ENCODE measurements around the gene ANKRD10.
A peak's percentile ranks its signal among the peaks of the same experiment; 100 is the strongest.
"Not testable (repeated sequence)": the region's sequence is repeated elsewhere in the genome, so short reads cannot be mapped to it uniquely, and the experiment has no call there.

The ANKRD10 gene

GRCh38 chr13:110863685-110864084 is 51.2 kb downstream of the ANKRD10 start:
- DNase-seq (no peak), ATAC-seq (replicated peaks) (no peak)
- Mint-ChIP-seq H3K36me3 (no peaks in the 10 kb centered on the region), H3K4me1 (no peaks in the 10 kb centered on the region), H3K9me3 (no peaks in the 10 kb centered on the region), H3K4me3 (no peak overlapping the region), H3K27ac (no peak overlapping the region), H3K27me3 (peaks cover 45 to 52% of the 10 kb centered on the region in 2 donors)

DNA sequence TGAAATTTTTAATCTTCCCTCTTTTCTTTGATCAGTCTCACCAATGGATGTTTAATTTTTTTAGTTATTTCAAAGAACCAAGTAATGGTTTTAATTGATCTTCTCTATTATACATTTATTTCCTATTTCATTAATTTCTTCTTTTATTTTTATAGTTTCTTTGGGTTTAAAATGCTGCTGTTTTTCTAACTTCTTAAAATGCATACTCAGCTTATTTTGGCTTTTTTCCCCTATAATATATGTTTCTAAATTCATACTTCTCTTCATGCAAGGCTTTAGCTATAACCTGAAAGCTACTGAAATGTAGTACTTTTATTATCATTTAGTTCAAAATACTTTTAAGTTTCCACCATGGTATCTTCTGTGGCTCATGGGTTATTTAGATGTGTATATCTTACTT is 53.9 kb downstream of the ANKRD10 start:
- H3K4me3 Mint-ChIP-seq = no peak overlapping the region
- peaks cover 26 to 36% of the 10 kb centered on the region in 2 donors for H3K27me3 Mint-ChIP-seq
- no peak overlapping the region for H3K27ac Mint-ChIP-seq
- H3K36me3 Mint-ChIP-seq = peaks cover 3% of the 10 kb centered on the region in 2 donors
- peaks cover 0 to 4% of the 10 kb centered on the region in 2 donors for H3K4me1 Mint-ChIP-seq
- ATAC-seq (replicated peaks) (no peak), DNase-seq (no peak)
- peaks cover 7 to 9% of the 10 kb centered on the region in 2 donors for H3K9me3 Mint-ChIP-seq

DNA sequence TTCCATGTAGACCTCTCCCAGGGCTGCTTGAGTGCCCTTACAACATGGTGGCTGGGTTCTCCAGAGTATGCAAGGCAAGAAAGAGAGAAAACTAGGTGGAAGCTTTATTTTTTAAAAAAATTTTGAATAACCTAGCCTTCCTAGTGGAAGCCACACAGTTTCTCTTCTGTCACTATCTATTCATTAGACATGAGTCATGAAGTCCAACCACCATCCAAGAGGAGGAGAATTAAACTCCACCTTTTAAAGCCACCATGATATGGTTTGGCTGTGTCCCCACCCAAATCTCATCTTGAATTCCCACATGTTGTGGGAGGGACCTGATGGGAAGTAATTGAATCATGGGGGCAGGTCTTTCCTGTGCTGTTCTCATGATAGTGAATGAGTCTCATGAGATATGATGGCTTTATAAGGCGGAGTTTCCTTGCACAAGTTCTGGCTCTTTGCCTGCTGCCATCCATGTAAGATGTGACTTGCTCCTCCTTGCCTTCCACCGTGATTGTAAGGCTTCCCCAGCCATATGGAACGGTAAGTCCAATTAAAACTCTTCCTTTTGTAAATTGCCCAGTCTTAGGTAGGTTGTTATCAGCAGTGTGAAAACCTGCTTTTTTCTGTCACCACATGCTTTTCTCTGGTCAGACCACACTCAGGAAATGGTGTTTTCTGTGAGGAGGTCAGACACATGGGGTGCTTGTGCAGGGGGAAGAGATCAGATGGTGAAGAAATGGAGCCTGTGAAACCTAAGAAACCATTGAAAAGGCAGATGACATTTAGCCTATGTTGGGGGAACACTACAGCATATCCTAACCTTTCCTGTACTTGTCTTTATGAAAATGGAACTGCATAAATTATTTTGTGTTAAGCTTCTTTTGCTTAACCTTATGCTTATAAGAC is 57.7 kb downstream of the ANKRD10 start:
- peaks cover 3 to 11% of the 10 kb centered on the region in 2 donors for H3K27me3 Mint-ChIP-seq
- no peak overlapping the region for H3K4me3 Mint-ChIP-seq
- H3K4me1 Mint-ChIP-seq = peaks cover 0 to 4% of the 10 kb centered on the region in 2 donors
- ATAC-seq (replicated peaks) = no peak
- no peak for DNase-seq
- H3K27ac Mint-ChIP-seq = peak overlapping the region; percentile 15
- peaks cover 3% of the 10 kb centered on the region in 2 donors for H3K36me3 Mint-ChIP-seq
- peaks cover 7 to 9% of the 10 kb centered on the region in 2 donors for H3K9me3 Mint-ChIP-seq

GRCh38 chr13:110855363-110855762 is 59.5 kb downstream of the ANKRD10 start:
- H3K27me3 Mint-ChIP-seq = peaks cover 10 to 13% of the 10 kb centered on the region in 2 donors
- DNase-seq (no peak), ATAC-seq (replicated peaks) (no peak)
- H3K4me3 Mint-ChIP-seq = no peak overlapping the region
- peaks cover 3% of the 10 kb centered on the region in 2 donors for H3K36me3 Mint-ChIP-seq
- peaks cover 0 to 4% of the 10 kb centered on the region in 2 donors for H3K4me1 Mint-ChIP-seq
- H3K9me3 Mint-ChIP-seq = peaks cover 7 to 9% of the 10 kb centered on the region in 2 donors
- no peak overlapping the region for H3K27ac Mint-ChIP-seq

DNA sequence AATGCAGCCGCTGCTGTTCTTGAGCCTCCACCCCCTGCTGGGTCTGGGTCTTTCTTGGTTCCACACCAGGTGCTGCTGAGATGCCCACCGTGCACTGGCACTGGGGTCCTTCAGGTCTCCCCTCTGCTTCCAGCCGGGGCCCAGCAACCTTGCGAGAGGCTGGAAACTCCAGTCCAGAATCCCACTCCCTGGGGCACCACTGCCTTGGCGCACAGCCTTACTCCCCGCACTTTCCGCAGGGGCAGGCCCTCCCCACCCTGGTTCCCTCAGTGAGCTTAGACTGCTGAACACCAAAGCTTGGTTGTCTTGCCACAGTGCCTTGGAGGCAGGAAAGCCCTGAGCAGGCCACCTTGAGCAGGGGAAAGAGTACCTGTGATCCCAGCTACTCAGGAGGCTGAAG is 60.0 kb downstream of the ANKRD10 start:
- ATAC-seq (replicated peaks) (no peak), DNase-seq (no peak)
- H3K4me3 Mint-ChIP-seq = no peak overlapping the region
- H3K27ac Mint-ChIP-seq = no peak overlapping the region
- peaks cover 0 to 4% of the 10 kb centered on the region in 2 donors for H3K4me1 Mint-ChIP-seq
- H3K9me3 Mint-ChIP-seq = peaks cover 7 to 9% of the 10 kb centered on the region in 2 donors
- peaks cover 3% of the 10 kb centered on the region in 2 donors for H3K36me3 Mint-ChIP-seq
- H3K27me3 Mint-ChIP-seq = peaks cover 15 to 18% of the 10 kb centered on the region in 2 donors

DNA sequence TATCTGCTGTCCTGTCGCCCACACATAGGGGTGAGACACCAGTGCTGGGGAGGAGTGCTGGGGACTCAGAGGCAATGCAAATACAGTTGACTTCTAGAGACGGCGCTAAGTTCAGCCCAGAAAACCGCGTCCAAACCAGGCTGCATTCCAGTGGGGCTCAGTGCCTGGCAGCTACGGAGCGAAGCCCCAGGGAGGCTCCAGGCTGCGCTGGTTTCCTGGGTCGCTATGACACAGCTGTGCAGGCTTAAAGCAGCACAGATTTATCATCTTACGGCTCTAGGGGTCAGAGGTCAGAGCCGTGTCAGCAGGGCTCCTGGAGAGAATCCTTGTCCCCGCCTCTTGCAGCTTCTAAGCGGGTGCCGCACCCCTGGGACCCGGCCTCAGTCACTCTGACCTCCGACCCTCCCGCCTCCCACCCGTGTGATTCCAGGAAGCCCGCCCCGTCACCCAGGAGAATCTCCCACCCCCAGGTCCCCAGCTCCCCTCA is 61.6 kb downstream of the ANKRD10 start:
- ATAC-seq (replicated peaks) (no peak), DNase-seq (no peak)
- Mint-ChIP-seq H3K4me3 (no peak overlapping the region), H3K27ac (no peak overlapping the region), H3K36me3 (peaks cover 3% of the 10 kb centered on the region in 2 donors), H3K9me3 (peaks cover 8 to 10% of the 10 kb centered on the region in 2 donors), H3K27me3 (peaks cover 17 to 22% of the 10 kb centered on the region in 2 donors), H3K4me1 (peaks cover under 1 to 4% of the 10 kb centered on the region in 2 donors)

- Mint-ChIP-seq H3K4me3 (no peak overlapping the region), H3K27ac (no peak overlapping the region), H3K9me3 (peaks cover 4 to 5% of the 10 kb centered on the region in 2 donors), H3K36me3 (no peaks in the 10 kb centered on the region), H3K27me3 (peaks cover 26 to 31% of the 10 kb centered on the region in 2 donors), H3K4me1 (peaks cover 0 to 4% of the 10 kb centered on the region in 2 donors)
- DNase-seq = no peak
- no peak for ATAC-seq (replicated peaks)
These were observed 64.0 kb downstream of the ANKRD10 start for GRCh38 chr13:110850840-110851239.

DNA sequence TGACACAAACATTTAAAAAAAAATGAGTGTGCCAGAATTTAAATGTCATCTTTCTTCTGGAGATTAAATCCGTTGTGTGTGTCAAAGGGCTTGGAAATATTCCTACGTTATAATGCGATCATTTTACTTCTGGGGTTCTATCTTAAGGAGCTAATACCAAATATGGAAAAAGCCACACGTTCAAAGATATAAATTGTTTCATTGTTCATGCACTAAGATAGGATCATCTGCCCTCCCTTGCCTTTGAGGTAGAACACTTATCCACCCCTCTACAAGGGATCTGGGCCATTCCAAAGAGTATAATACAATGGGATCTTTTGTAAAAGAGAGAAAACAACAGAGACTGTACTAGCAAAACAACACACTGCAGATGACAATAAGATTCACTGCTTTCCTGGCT is 64.9 kb downstream of the ANKRD10 start:
- no peak overlapping the region for H3K27ac Mint-ChIP-seq
- no peak for DNase-seq
- no peak overlapping the region for H3K4me3 Mint-ChIP-seq
- no peaks in the 10 kb centered on the region for H3K36me3 Mint-ChIP-seq
- peaks cover 4 to 5% of the 10 kb centered on the region in 2 donors for H3K9me3 Mint-ChIP-seq
- H3K27me3 Mint-ChIP-seq = peaks cover 33 to 39% of the 10 kb centered on the region in 2 donors
- no peak for ATAC-seq (replicated peaks)
- peaks cover 0 to 4% of the 10 kb centered on the region in 2 donors for H3K4me1 Mint-ChIP-seq

DNA sequence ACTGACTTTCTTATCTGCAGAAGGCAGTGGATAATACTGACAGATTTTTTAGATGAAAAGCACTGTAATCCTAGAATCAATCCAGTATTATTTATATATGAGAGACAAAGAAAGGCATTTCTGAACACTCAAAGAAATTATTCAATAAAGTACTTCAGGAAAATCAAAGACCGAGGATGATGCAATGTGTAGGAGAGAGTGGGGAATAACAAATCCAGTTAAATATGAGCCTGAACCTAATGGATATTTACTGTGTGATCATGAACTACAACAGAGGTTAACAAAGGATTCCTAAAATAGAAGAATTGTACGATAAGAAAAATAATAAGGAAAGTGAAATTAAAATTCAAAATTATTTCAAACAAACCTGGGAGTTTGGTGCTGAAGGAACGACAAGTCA is 69.3 kb downstream of the ANKRD10 start:
- H3K4me1 Mint-ChIP-seq = peaks cover 0 to 4% of the 10 kb centered on the region in 2 donors
- ATAC-seq (replicated peaks) (no peak), DNase-seq (no peak)
- H3K27me3 Mint-ChIP-seq = peaks cover 53 to 64% of the 10 kb centered on the region in 2 donors
- H3K27ac Mint-ChIP-seq = no peak overlapping the region
- peaks cover 0 to 4% of the 10 kb centered on the region in 2 donors for H3K36me3 Mint-ChIP-seq
- peaks cover 10 to 12% of the 10 kb centered on the region in 2 donors for H3K9me3 Mint-ChIP-seq
- no peak overlapping the region for H3K4me3 Mint-ChIP-seq

GRCh38 chr13:110841846-110842245 is 73.0 kb downstream of the ANKRD10 start:
- no peaks in the 10 kb centered on the region for H3K4me1 Mint-ChIP-seq
- H3K9me3 Mint-ChIP-seq = peaks cover 6 to 7% of the 10 kb centered on the region in 2 donors
- H3K27ac Mint-ChIP-seq = no peak overlapping the region
- ATAC-seq (replicated peaks) = no peak
- peaks cover 41 to 55% of the 10 kb centered on the region in 2 donors for H3K27me3 Mint-ChIP-seq
- DNase-seq = no peak
- peaks cover 0 to 4% of the 10 kb centered on the region in 2 donors for H3K36me3 Mint-ChIP-seq
- no peak overlapping the region for H3K4me3 Mint-ChIP-seq

DNA sequence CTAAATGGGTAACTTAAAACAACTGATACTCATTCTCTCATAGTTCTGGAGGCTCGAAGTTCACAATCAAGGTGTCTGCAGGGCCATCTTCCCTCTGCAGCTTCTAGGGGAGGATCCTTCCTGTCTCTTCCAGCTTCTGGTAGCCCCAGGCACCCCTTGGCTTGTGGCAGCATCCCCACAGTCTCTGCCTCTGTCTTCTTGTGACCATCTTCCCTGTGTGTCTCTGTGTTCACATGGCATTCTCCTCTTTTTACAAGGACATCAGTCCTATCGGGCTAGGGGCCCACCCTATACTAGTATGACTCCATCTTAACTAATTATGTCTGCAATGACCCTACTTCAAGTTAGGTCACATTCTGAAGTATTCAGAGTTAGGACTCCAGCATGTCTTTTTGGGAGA is 73.5 kb downstream of the ANKRD10 start:
- no peak for ATAC-seq (replicated peaks)
- peaks cover 0 to 4% of the 10 kb centered on the region in 2 donors for H3K36me3 Mint-ChIP-seq
- peaks cover 38 to 51% of the 10 kb centered on the region in 2 donors for H3K27me3 Mint-ChIP-seq
- H3K27ac Mint-ChIP-seq = no peak overlapping the region
- H3K4me1 Mint-ChIP-seq = no peaks in the 10 kb centered on the region
- no peak overlapping the region for H3K4me3 Mint-ChIP-seq
- no peak for DNase-seq
- peaks cover 6 to 7% of the 10 kb centered on the region in 2 donors for H3K9me3 Mint-ChIP-seq

GRCh38 chr13:110838867-110839538 is 75.9 kb downstream of the ANKRD10 start:
- DNase-seq (no peak), ATAC-seq (replicated peaks) (no peak)
- Mint-ChIP-seq H3K4me1 (no peaks in the 10 kb centered on the region), H3K27me3 (peaks cover 22 to 27% of the 10 kb centered on the region in 2 donors), H3K9me3 (peaks cover 6 to 7% of the 10 kb centered on the region in 2 donors), H3K4me3 (no peak overlapping the region), H3K36me3 (peaks cover 0 to 4% of the 10 kb centered on the region in 2 donors), H3K27ac (no peak overlapping the region)

DNA sequence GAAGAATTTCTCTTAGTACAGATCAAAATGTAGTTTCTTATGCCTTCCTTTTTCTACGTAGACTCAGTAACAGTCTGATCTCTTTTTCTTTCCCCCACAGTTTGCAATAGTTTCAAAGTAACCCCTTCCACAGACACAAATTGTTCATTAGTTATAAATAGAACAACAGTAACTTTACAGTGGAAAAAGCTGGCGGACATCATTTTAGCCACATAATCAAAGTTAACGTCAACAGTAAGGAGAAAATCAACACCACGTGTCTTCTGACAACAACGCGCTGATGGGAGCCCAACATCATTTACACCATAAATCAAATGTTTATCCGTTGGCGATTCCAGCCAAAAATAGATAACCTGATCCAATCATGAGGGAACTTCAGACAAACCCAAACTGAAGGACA is 76.8 kb downstream of the ANKRD10 start:
- no peak for DNase-seq

GRCh38 chr13:110837397-110838061 is 77.3 kb downstream of the ANKRD10 start:
- ATAC-seq (replicated peaks); DNase-seq; H3K9me3 Mint-ChIP-seq; H3K4me1 Mint-ChIP-seq; H3K36me3 Mint-ChIP-seq; H3K27ac Mint-ChIP-seq; H3K4me3 Mint-ChIP-seq: not testable (repeated sequence)
- H3K27me3 Mint-ChIP-seq = peaks cover 17 to 24% of the 10 kb centered on the region in 2 donors

More for the DNA sequence above, 76.8 kb downstream of the ANKRD10 start:
- H3K4me1 Mint-ChIP-seq = no peaks in the 10 kb centered on the region
- no peak for ATAC-seq (replicated peaks)
- H3K27me3 Mint-ChIP-seq = peaks cover 16 to 20% of the 10 kb centered on the region in 2 donors
- H3K27ac Mint-ChIP-seq = no peak overlapping the region
- H3K36me3 Mint-ChIP-seq = peaks cover 0 to 4% of the 10 kb centered on the region in 2 donors
- H3K9me3 Mint-ChIP-seq = peaks cover 6 to 7% of the 10 kb centered on the region in 2 donors
- no peak overlapping the region for H3K4me3 Mint-ChIP-seq
